Thoracic aorta (tissue), 2 donors: ENCODE measurements around the gene DNAJC5. TPM values are rescaled to one million over a fixed set of nuclear protein-coding genes. Genes with fewer than 3 reads are reported as not detected.

Experiments used
- ATAC-seq: fragments of 150-250 bp; one replicate; pipeline ENCODE4 v1.8.0; 2017; ENCODE audit warnings: low read depth; ENCODE audit not compliant: insufficient number of reproducible peaks, low FRiP score
- DNase-seq: peaks from one replicate; pipeline ENCODE4 v3.0.0-alpha.2; 2020; ENCODE audit warnings: low spot score
- H3K27ac ChIP-seq, 2 donors: fragments of 200-600 bp; sonication (generic); 1 replicate in 1 of 2; 2 replicates in 1 of 2; pipeline ENCODE4 v1.5.1; 2016; ENCODE audit warnings: mild to moderate bottlenecking in 2 of 2, moderate library complexity in 2 of 2
- H3K27me3 ChIP-seq: fragments of 200-600 bp; sonication (generic); replicated peaks from 2 replicates; pipeline ENCODE4 v1.6.0; 2016; ENCODE audit warnings: mild to moderate bottlenecking; ENCODE audit not compliant: insufficient read depth
- H3K36me3 ChIP-seq: fragments of 200-600 bp; sonication (generic); one replicate; pipeline ENCODE4 v1.5.1; 2016
- H3K4me1 ChIP-seq, 2 donors: fragments of 200-600 bp; sonication (generic); 1 replicate in 1 of 2; 2 replicates in 1 of 2; pipeline versions ENCODE4 v1.5.1 to v1.6.0; 2016; ENCODE audit warnings: low read depth in 2 of 2, mild to moderate bottlenecking in 1 of 2; ENCODE audit not compliant: control insufficient read depth in 1 of 2
- H3K4me3 ChIP-seq: fragments of 200-600 bp; sonication (generic); 2 replicates; pipeline ENCODE4 v1.5.1; 2016; ENCODE audit warnings: mild to moderate bottlenecking
- H3K9me3 ChIP-seq: fragments of 200-600 bp; sonication (generic); 2 replicates; pipeline ENCODE4 v1.5.1; 2016
- total RNA-seq, 2 donors: library from RNA; depleted of rRNA; stranded (reverse); fragments of >200 nt; gene quantifications; one replicate each; pipeline versions ENCODE4 v1.1.0 to v1.2.3, GENCODE V29; 2016
- TF ChIP-seq, protein P1 (sequence below): fragments of 200-600 bp; sonication (generic); IDR thresholded peaks from one replicate; pipeline ENCODE4 v1.5.1; 2019; ENCODE audit warnings: antibody characterized with exemption

The DNAJC5 gene
- total RNA-seq, 2 donors from 2014 or later = 48.5 to 61.2 TPM

DNA sequence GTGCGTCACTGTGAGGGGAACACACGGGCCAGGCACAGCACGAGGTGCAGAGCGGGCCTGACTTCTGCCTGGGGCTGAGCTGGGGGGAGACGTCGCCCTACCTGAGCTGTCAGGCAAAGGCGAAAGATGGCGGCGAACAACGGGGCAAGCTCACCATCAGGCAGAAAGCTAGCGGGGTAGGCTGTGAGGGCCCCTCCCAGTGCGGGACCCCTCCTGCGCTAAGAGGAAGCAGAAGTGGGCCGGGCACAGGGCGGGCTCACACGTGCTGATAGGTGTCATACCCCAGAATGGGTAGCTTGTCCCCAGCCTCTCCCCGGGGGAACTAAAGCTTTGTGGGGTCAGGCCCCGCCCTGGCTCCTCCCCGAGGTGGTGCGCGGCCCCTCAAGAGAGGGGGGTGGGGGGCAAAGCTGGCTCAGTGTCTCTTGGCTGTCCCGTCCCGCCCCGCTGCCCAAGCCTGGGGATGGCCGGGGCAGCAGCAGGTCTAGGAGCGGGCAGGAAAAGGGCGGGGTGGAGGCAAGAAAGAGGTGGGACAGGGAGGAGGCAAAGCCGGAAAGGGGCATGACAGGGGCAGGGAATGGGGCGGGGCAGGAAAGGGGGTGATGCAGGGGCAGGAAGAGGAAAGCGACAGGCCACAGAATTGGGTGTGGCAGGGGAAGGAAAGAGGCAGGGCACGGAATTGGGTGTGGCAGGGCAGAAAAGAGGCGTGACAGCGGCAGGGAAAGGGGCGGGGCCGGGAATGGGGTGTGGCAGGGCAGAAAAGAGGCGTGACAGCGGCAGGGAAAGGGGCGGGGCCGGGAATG lies 46.6 kb downstream of the DNAJC5 start:
- Histone ChIP-seq H3K27me3 (no peaks in the 10 kb centered on the region), H3K4me1 (no peaks in the 10 kb centered on the region), H3K9me3 (no peaks in the 10 kb centered on the region), H3K4me3 (no peak overlapping the region), H3K27ac (no peak overlapping the region), H3K36me3 (peaks cover 46% of the 10 kb centered on the region)
- TF ChIP-seq, protein P1, sequence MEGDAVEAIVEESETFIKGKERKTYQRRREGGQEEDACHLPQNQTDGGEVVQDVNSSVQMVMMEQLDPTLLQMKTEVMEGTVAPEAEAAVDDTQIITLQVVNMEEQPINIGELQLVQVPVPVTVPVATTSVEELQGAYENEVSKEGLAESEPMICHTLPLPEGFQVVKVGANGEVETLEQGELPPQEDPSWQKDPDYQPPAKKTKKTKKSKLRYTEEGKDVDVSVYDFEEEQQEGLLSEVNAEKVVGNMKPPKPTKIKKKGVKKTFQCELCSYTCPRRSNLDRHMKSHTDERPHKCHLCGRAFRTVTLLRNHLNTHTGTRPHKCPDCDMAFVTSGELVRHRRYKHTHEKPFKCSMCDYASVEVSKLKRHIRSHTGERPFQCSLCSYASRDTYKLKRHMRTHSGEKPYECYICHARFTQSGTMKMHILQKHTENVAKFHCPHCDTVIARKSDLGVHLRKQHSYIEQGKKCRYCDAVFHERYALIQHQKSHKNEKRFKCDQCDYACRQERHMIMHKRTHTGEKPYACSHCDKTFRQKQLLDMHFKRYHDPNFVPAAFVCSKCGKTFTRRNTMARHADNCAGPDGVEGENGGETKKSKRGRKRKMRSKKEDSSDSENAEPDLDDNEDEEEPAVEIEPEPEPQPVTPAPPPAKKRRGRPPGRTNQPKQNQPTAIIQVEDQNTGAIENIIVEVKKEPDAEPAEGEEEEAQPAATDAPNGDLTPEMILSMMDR = no peak
- DNase-seq = no peak
- ATAC-seq = no peak

DNA sequence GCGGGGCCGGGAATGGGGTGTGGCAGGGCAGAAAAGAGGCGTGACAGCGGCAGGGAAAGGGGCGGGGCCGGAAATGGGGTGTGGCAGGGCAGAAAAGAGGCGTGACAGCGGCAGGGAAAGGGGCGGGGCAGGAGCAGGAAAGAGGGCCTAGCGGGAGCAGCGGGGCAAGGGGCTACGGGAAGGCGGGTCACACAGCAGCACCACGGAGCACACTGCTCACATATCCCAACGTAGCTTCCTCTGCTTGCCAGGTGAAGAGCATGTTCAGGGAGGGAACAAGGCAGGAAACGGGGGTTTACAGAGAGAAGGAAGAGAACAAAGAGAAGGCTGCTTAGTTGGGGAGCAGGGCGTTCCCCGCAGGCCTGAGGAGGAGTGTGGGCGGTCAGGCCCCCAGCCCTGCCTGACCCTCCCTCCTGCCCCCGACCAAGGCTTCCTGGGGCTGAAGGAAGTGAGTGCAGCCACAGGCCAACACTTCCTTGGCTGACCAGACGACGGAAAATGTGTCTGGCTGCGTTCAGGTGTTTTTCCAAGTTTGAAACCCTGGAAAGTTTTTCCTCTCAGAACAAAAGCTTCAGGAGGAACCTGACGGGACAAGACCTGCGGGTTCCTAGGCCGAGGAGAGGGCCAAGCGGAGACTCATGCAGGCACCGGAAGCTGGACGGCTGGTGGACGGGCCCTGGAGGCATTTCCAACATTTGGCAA lies 47.5 kb downstream of the DNAJC5 start:
- H3K4me1 ChIP-seq = peaks cover 0 to 2% of the 10 kb centered on the region in 2 donors
- no peaks in the 10 kb centered on the region for H3K27me3 ChIP-seq
- no peaks in the 10 kb centered on the region for H3K9me3 ChIP-seq
- H3K27ac ChIP-seq = peak overlapping the region in 1 of 2 donors; percentile 12
- H3K4me3 ChIP-seq = no peak overlapping the region
- no peak for DNase-seq
- TF ChIP-seq, protein P1 = no peak
- no peak for ATAC-seq
- H3K36me3 ChIP-seq = peaks cover 46% of the 10 kb centered on the region

DNA sequence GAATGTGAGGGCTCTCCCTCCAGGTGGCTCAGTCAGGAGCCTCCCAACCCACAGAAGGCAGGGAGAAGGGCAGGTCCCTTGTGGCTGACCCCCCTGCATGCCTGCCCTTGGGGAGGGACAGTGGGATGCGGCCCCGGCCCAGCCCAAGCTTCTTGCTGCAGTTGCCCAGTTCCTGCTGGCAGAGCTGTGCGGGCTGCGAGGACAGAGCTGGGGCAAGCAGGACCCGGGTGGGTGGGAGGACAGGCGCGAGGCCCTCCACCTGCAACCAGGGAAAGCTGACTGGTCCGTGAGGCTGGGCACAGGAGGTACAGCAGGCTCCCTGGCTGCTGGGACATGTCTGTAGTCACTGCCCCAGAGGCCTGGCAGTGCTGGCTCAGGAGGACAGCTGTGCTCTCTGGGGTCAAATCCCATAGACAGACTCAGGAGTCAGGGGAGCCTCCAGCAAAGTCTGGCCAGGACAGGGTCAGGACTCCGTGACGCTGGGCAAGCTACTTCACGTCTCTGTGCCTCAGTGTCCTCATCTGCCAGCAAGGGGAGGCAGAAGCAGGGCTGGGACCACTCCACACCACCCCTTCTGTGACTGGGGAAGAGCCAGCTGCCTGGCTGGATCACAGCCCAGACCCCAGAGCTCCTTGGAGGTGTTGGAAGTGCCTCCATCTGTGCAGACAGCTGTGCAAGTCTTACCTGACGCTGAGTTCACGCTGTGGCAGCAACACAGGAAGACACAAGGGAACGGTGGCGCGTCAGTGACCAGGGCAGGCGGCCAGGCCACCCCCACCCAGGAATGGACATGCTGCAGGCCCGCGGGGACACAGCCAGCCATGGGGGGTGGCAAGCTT lies 48.3 kb downstream of the DNAJC5 start:
- no peaks in the 10 kb centered on the region for H3K27me3 ChIP-seq
- peak overlapping the region in 1 of 2 donors; percentile 12 for H3K27ac ChIP-seq
- H3K4me1 ChIP-seq = peaks cover 5 to 10% of the 10 kb centered on the region in 2 donors
- peaks cover 46% of the 10 kb centered on the region for H3K36me3 ChIP-seq
- ATAC-seq (no peak), DNase-seq (no peak)
- TF ChIP-seq, protein P1 = no peak
- H3K4me3 ChIP-seq = no peak overlapping the region
- no peaks in the 10 kb centered on the region for H3K9me3 ChIP-seq

DNA sequence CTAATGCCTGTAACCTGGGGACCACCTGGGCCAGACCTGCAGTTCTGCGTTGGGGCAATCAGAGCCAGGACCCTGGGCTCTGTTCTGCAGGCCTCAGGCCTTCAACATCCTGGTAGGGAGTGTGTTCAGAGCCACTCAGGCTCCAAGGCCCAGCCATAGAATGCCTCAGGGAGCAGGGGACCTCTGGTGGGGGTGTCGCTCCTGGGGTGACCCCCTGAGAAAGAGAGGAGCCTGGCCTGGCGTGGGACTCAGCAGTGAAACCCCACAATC lies 48.8 kb downstream of the DNAJC5 start:
- TF ChIP-seq, protein P1 = no peak
- peaks cover 46% of the 10 kb centered on the region for H3K36me3 ChIP-seq
- no peak for DNase-seq

More for the DNA sequence above, 48.8 kb downstream of the DNAJC5 start:
- Histone ChIP-seq H3K9me3 (no peaks in the 10 kb centered on the region), H3K27me3 (no peaks in the 10 kb centered on the region), H3K4me3 (no peak overlapping the region), H3K4me1 (peaks cover 7 to 16% of the 10 kb centered on the region in 2 donors), H3K27ac (no peak overlapping the region)
- no peak for ATAC-seq
